ENCODE data around the gene IL17REL. TPM values are rescaled to one million over a fixed set of nuclear protein-coding genes. Genes with fewer than 3 reads are reported as not detected.

Gene IL17REL
- total and polyA plus RNA-seq, 10 of the 15 experiments (the other 5 are each of a cell fraction or from before 2014, with no cell fraction given): 0.03 TPM; not detected in 9

DNA sequence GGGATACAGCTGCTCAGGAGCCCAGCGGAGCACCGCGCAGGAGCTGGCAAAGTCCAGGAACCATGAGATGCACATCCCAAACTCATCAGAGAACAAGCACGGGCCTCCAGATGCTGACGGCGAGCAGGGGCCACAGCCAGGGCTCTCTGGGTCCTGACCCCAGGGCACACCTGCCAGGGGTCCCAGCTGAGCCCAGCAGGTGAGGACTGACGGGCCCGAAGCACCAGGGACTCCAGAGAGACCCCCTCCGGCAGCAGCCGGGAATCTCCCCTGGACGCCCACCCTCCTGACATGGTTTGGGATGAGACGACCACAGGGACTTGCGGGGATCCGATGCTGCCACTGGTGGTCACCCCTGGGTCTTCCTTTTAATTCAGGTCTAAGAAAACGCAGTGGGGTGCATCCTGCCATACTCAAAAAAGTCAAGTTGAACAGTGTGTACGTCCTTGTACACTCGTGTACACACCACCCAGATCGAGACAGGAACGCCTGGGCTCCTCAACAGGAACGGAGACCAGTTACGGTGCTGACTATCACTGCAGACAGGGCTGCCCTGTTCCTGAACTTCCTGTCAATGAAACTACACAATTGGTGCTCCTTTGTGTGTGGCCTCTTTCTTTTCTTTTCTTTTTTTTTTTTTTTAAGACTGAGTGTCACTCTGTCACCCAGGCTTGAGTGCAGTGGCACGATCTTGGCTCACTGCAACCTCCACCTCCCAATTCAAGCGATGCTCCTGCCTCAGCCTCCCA lies 23.6 kb upstream of the IL17REL start:
- DNase-seq (ENCODE audit: low read depth, low spot score): no peak
- WGBS (ENCODE audit: insufficient coverage, insufficient replicate concordance, low lambda C conversion rate, missing lambda C conversion rate): 59% methylated on average over 22 of the region's 23 CpGs
- no peak for TF ChIP-seq PML (IDR thresholded peaks at IDR 0.05; ENCODE audit: low read length)
- TF ChIP-seq RFX5 (IDR thresholded peaks at IDR 0.05; ENCODE audit: low read depth, low read length): no peak
- TF ChIP-seq ASH2L (IDR thresholded peaks at IDR 0.05; ENCODE audit: borderline replicate concordance, low read depth): no peak
- TF ChIP-seq, protein P1, sequence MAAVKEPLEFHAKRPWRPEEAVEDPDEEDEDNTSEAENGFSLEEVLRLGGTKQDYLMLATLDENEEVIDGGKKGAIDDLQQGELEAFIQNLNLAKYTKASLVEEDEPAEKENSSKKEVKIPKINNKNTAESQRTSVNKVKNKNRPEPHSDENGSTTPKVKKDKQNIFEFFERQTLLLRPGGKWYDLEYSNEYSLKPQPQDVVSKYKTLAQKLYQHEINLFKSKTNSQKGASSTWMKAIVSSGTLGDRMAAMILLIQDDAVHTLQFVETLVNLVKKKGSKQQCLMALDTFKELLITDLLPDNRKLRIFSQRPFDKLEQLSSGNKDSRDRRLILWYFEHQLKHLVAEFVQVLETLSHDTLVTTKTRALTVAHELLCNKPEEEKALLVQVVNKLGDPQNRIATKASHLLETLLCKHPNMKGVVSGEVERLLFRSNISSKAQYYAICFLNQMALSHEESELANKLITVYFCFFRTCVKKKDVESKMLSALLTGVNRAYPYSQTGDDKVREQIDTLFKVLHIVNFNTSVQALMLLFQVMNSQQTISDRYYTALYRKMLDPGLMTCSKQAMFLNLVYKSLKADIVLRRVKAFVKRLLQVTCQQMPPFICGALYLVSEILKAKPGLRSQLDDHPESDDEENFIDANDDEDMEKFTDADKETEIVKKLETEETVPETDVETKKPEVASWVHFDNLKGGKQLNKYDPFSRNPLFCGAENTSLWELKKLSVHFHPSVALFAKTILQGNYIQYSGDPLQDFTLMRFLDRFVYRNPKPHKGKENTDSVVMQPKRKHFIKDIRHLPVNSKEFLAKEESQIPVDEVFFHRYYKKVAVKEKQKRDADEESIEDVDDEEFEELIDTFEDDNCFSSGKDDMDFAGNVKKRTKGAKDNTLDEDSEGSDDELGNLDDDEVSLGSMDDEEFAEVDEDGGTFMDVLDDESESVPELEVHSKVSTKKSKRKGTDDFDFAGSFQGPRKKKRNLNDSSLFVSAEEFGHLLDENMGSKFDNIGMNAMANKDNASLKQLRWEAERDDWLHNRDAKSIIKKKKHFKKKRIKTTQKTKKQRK (IDR thresholded peaks at IDR 0.05; ENCODE audit: low read depth, low read length): no peak
- TF ChIP-seq CBFB (IDR thresholded peaks at IDR 0.05; ENCODE audit: low read depth): no peak
- TF ChIP-seq, protein P2, sequence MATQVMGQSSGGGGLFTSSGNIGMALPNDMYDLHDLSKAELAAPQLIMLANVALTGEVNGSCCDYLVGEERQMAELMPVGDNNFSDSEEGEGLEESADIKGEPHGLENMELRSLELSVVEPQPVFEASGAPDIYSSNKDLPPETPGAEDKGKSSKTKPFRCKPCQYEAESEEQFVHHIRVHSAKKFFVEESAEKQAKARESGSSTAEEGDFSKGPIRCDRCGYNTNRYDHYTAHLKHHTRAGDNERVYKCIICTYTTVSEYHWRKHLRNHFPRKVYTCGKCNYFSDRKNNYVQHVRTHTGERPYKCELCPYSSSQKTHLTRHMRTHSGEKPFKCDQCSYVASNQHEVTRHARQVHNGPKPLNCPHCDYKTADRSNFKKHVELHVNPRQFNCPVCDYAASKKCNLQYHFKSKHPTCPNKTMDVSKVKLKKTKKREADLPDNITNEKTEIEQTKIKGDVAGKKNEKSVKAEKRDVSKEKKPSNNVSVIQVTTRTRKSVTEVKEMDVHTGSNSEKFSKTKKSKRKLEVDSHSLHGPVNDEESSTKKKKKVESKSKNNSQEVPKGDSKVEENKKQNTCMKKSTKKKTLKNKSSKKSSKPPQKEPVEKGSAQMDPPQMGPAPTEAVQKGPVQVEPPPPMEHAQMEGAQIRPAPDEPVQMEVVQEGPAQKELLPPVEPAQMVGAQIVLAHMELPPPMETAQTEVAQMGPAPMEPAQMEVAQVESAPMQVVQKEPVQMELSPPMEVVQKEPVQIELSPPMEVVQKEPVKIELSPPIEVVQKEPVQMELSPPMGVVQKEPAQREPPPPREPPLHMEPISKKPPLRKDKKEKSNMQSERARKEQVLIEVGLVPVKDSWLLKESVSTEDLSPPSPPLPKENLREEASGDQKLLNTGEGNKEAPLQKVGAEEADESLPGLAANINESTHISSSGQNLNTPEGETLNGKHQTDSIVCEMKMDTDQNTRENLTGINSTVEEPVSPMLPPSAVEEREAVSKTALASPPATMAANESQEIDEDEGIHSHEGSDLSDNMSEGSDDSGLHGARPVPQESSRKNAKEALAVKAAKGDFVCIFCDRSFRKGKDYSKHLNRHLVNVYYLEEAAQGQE (IDR thresholded peaks at IDR 0.05; ENCODE audit: low read depth, low read length): no peak
- TF ChIP-seq STAT1 (conservative IDR thresholded peaks at IDR 0.05): no peak
- TF ChIP-seq, protein P3, sequence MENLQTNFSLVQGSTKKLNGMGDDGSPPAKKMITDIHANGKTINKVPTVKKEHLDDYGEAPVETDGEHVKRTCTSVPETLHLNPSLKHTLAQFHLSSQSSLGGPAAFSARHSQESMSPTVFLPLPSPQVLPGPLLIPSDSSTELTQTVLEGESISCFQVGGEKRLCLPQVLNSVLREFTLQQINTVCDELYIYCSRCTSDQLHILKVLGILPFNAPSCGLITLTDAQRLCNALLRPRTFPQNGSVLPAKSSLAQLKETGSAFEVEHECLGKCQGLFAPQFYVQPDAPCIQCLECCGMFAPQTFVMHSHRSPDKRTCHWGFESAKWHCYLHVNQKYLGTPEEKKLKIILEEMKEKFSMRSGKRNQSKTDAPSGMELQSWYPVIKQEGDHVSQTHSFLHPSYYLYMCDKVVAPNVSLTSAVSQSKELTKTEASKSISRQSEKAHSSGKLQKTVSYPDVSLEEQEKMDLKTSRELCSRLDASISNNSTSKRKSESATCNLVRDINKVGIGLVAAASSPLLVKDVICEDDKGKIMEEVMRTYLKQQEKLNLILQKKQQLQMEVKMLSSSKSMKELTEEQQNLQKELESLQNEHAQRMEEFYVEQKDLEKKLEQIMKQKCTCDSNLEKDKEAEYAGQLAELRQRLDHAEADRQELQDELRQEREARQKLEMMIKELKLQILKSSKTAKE (IDR thresholded peaks at IDR 0.05; ENCODE audit: low read depth, poor library complexity, severe bottlenecking): no peak
- no peak for TF ChIP-seq POLR2AphosphoS5 (IDR thresholded peaks at IDR 0.05; ENCODE audit: low read length)
- TF ChIP-seq CBX3 (IDR thresholded peaks at IDR 0.05; ENCODE audit: borderline replicate concordance, low read depth): no peak
- TF ChIP-seq HCFC1 (IDR thresholded peaks at IDR 0.05; ENCODE audit: low read length): no peak
- TF ChIP-seq CREB1 (IDR thresholded peaks at IDR 0.05; ENCODE audit: low read depth): no peak
- TF ChIP-seq, protein P4, sequence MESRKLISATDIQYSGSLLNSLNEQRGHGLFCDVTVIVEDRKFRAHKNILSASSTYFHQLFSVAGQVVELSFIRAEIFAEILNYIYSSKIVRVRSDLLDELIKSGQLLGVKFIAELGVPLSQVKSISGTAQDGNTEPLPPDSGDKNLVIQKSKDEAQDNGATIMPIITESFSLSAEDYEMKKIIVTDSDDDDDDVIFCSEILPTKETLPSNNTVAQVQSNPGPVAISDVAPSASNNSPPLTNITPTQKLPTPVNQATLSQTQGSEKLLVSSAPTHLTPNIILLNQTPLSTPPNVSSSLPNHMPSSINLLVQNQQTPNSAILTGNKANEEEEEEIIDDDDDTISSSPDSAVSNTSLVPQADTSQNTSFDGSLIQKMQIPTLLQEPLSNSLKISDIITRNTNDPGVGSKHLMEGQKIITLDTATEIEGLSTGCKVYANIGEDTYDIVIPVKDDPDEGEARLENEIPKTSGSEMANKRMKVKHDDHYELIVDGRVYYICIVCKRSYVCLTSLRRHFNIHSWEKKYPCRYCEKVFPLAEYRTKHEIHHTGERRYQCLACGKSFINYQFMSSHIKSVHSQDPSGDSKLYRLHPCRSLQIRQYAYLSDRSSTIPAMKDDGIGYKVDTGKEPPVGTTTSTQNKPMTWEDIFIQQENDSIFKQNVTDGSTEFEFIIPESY (IDR thresholded peaks at IDR 0.05): no peak

More for the DNA sequence above, 23.6 kb upstream of the IL17REL start:
- H2AFZ ChIP-seq (ENCODE audit: control insufficient read depth, low read depth, low read length): no peak overlapping the region
- SMC1A ChIA-PET (ENCODE audit: uncharacterized antibody, unreplicated experiment): no interaction called here
- no peak overlapping the region for H3K4me3 ChIP-seq
- H3K27ac ChIP-seq (ENCODE audit: control insufficient read depth, insufficient read depth): no peak overlapping the region
- no TSS peak for BruUV-seq (replicated peaks)
- FAIRE-seq (no peak), ATAC-seq (no peak)
- H3K36me3 ChIP-seq (ENCODE audit: control insufficient read depth in 2 of 2, insufficient read depth in 2 of 2, low read length in 1 of 2): no peaks in the 10 kb centered on the region
- H3K4me1 ChIP-seq (ENCODE audit: control insufficient read depth, insufficient read depth, low read length): peaks cover 6% of the 10 kb centered on the region; the same call in 1 of the 2 replicates
- in situ Hi-C loops (cut with MboI): loop anchor here (25.0 kb wide), 1 partner anchor 699 kb away; no protein-coding TSS in a partner anchor
- no peaks in the 10 kb centered on the region for H4K20me1 ChIP-seq (ENCODE audit: control insufficient read depth, insufficient read depth)
- H3K4me2 ChIP-seq (ENCODE audit: control insufficient read depth, insufficient read depth): no peak overlapping the region
- RAD21 ChIA-PET (ENCODE audit: unreplicated experiment): no interaction called here
- no peaks in the 10 kb centered on the region for H3K79me2 ChIP-seq (ENCODE audit: control insufficient read depth, insufficient read depth, low read length)
- H3K9me3 ChIP-seq (replicated peaks; ENCODE audit: control insufficient read depth, insufficient read depth, low read length): no peaks in the 10 kb centered on the region; the same call in 2 of the 3 replicates
- H3K27me3 ChIP-seq (replicated peaks in 1 of 2; ENCODE audit: control insufficient read depth in 2 of 2, insufficient read depth in 2 of 2, low read length in 1 of 2): peaks cover 0 to 4% of the 10 kb centered on the region in 2 experiments; a peak in 1 of 4 replicates
- intact Hi-C loops (cut with micrococcal nuclease; ENCODE audit: unreplicated experiment): no loop called here
- POLR2A ChIA-PET: no interaction called here
- CTCF ChIA-PET: interaction anchor here (1.4 kb wide), 1 partner anchor 105 kb away, joined by 3 read pairs; no protein-coding TSS in a partner anchor
- H3K9ac ChIP-seq (ENCODE audit: control insufficient read depth, insufficient read depth, low read length): no peak overlapping the region
